SJCRH30 (cell line): Measurements from ENCODE around the gene TMEM154. TPM values are rescaled to one million over a fixed set of nuclear protein-coding genes. Genes with fewer than 3 reads are reported as not detected.
"Not testable (repeated sequence)": the region's sequence is repeated elsewhere in the genome, so short reads cannot be mapped to it uniquely, and the experiment has no call there.

Source experiments
- DNase-seq, 2 experiments: peaks; one replicate each; pipeline ENCODE4 v3.0.0-alpha.2; 2015 to 2020
- H3K27ac ChIP-seq: fragments of 250-450 bp; sonication (Bioruptor Pico); 2 replicates; pipeline ENCODE4 v1.5.1; 2020; ENCODE audit warnings: mild to moderate bottlenecking, moderate library complexity
- H3K27me3 ChIP-seq: fragments of 250-450 bp; sonication (Bioruptor Pico); 2 replicates; pipeline ENCODE4 v1.5.1; 2020; ENCODE audit warnings: mild to moderate bottlenecking, moderate library complexity
- H3K36me3 ChIP-seq: fragments of 250-450 bp; sonication (Bioruptor Pico); 2 replicates; pipeline ENCODE4 v1.5.1; 2020; ENCODE audit warnings: mild to moderate bottlenecking, moderate library complexity
- H3K4me1 ChIP-seq: fragments of 250-450 bp; sonication (Bioruptor Pico); 2 replicates; pipeline ENCODE4 v1.5.1; 2020; ENCODE audit warnings: mild to moderate bottlenecking, moderate library complexity
- H3K4me3 ChIP-seq: fragments of 250-450 bp; sonication (Bioruptor Pico); 2 replicates; pipeline ENCODE4 v1.5.1; 2020; ENCODE audit warnings: mild to moderate bottlenecking, moderate library complexity
- H3K9me3 ChIP-seq: fragments of 250-450 bp; sonication (Bioruptor Pico); replicated peaks from 2 replicates; pipeline ENCODE4 v1.5.1; 2020; ENCODE audit warnings: mild to moderate bottlenecking, moderate library complexity
- total RNA-seq: library from RNA; depleted of rRNA; stranded (reverse); fragments of >200 nt; shearing (Covaris generic); gene quantifications from 2 replicates; pipeline ENCODE4 v1.2.3, GENCODE V29; 2014

TMEM154 gene
- total RNA-seq, 1 experiment from 2014 or later: 0.08 TPM

GRCh38 chr4:152664067-152664378 lies 15.8 kb downstream of the TMEM154 start:
- H3K4me3 ChIP-seq, H3K36me3 ChIP-seq, DNase-seq, H3K9me3 ChIP-seq, H3K27me3 ChIP-seq, H3K27ac ChIP-seq, H3K4me1 ChIP-seq: not testable (repeated sequence)

GRCh38 chr4:152663203-152664066 lies 16.4 kb downstream of the TMEM154 start:
- Histone ChIP-seq H3K36me3 (no peaks in the 10 kb centered on the region), H3K4me3 (no peak overlapping the region), H3K4me1 (no peaks in the 10 kb centered on the region), H3K27me3 (no peaks in the 10 kb centered on the region), H3K27ac (no peak overlapping the region), H3K9me3 (no peaks in the 10 kb centered on the region)
- no peak for DNase-seq

- no peaks in the 10 kb centered on the region for H3K27me3 ChIP-seq
These were observed 18.1 kb downstream of the TMEM154 start for GRCh38 chr4:152661649-152662048.

GRCh38 chr4:152660526-152660925 lies 19.3 kb downstream of the TMEM154 start:
- H3K4me1 ChIP-seq: no peaks in the 10 kb centered on the region
- H3K27me3 ChIP-seq: no peaks in the 10 kb centered on the region
- DNase-seq: no peak
- no peaks in the 10 kb centered on the region for H3K36me3 ChIP-seq
- H3K4me3 ChIP-seq: no peak overlapping the region
- H3K27ac ChIP-seq: no peak overlapping the region
- no peaks in the 10 kb centered on the region for H3K9me3 ChIP-seq

More at GRCh38 chr4:152661649-152662048, 18.1 kb downstream of the TMEM154 start:
- no peak for DNase-seq
- no peak overlapping the region for H3K4me3 ChIP-seq
- no peak overlapping the region for H3K27ac ChIP-seq
- H3K9me3 ChIP-seq: no peaks in the 10 kb centered on the region
- no peaks in the 10 kb centered on the region for H3K4me1 ChIP-seq
- no peaks in the 10 kb centered on the region for H3K36me3 ChIP-seq

- H3K27ac ChIP-seq: no peak overlapping the region
- no peaks in the 10 kb centered on the region for H3K4me1 ChIP-seq
- no peaks in the 10 kb centered on the region for H3K9me3 ChIP-seq
- no peaks in the 10 kb centered on the region for H3K27me3 ChIP-seq
- no peaks in the 10 kb centered on the region for H3K36me3 ChIP-seq
- H3K4me3 ChIP-seq: no peak overlapping the region
- no peak for DNase-seq
These were observed 20.0 kb downstream of the TMEM154 start for GRCh38 chr4:152659806-152660205.

- DNase-seq: no peak
- Histone ChIP-seq H3K36me3 (no peaks in the 10 kb centered on the region), H3K4me3 (no peak overlapping the region), H3K9me3 (no peaks in the 10 kb centered on the region), H3K4me1 (no peaks in the 10 kb centered on the region), H3K27me3 (no peaks in the 10 kb centered on the region), H3K27ac (no peak overlapping the region)
These were observed 22.1 kb downstream of the TMEM154 start for GRCh38 chr4:152657657-152658056.

- no peak overlapping the region for H3K27ac ChIP-seq
- no peaks in the 10 kb centered on the region for H3K27me3 ChIP-seq
- no peaks in the 10 kb centered on the region for H3K9me3 ChIP-seq
- H3K36me3 ChIP-seq: no peaks in the 10 kb centered on the region
- H3K4me3 ChIP-seq: no peak overlapping the region
- H3K4me1 ChIP-seq: no peaks in the 10 kb centered on the region
- DNase-seq: no peak
These were observed 24.3 kb downstream of the TMEM154 start for GRCh38 chr4:152655272-152656129.

GRCh38 chr4:152652102-152652501 lies 27.7 kb downstream of the TMEM154 start:
- no peak overlapping the region for H3K27ac ChIP-seq
- H3K27me3 ChIP-seq: no peaks in the 10 kb centered on the region
- no peak for DNase-seq
- no peaks in the 10 kb centered on the region for H3K9me3 ChIP-seq
- H3K36me3 ChIP-seq: no peaks in the 10 kb centered on the region
- no peak overlapping the region for H3K4me3 ChIP-seq
- no peaks in the 10 kb centered on the region for H3K4me1 ChIP-seq

DNA sequence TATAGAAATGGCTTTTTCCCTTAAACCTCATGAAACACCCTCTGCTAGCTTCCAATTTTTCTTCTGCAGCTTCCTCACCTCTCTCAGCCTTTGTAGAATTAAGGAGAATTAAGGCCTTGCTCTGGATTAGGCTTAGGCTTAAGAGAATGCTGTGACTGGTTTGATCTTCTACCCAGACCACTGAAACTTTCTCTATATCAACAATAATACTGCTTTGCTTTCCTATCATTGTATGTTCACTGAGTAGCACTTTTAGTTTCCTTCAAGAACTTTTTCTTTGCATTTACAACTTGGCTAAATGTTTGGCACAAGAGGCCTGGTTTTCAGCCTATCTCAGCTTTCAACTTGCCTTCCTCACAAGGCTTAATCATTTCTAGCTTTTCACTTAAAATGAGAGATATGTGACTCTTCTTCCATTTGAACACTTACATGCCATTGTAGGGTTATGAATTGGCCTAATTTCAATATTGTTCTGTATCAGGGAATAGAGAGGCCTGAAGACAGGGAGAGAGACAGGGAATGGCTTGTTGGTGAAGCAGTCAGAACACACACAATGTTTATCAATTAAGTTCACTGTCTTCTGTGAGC lies 28.2 kb downstream of the TMEM154 start:
- no peak for DNase-seq
- no peaks in the 10 kb centered on the region for H3K4me1 ChIP-seq
- H3K27me3 ChIP-seq: no peaks in the 10 kb centered on the region
- H3K4me3 ChIP-seq: no peak overlapping the region
- H3K9me3 ChIP-seq: no peaks in the 10 kb centered on the region
- H3K36me3 ChIP-seq: no peaks in the 10 kb centered on the region
- no peak overlapping the region for H3K27ac ChIP-seq

- Histone ChIP-seq H3K9me3 (no peaks in the 10 kb centered on the region), H3K27me3 (no peaks in the 10 kb centered on the region), H3K4me3 (no peak overlapping the region), H3K36me3 (no peaks in the 10 kb centered on the region), H3K27ac (no peak overlapping the region), H3K4me1 (no peaks in the 10 kb centered on the region)
- DNase-seq: no peak
These were observed 33.6 kb downstream of the TMEM154 start for GRCh38 chr4:152646221-152646620.

- no peaks in the 10 kb centered on the region for H3K4me1 ChIP-seq
- no peaks in the 10 kb centered on the region for H3K27me3 ChIP-seq
- no peak overlapping the region for H3K4me3 ChIP-seq
- H3K9me3 ChIP-seq: no peaks in the 10 kb centered on the region
- no peak for DNase-seq
- H3K27ac ChIP-seq: no peak overlapping the region
- no peaks in the 10 kb centered on the region for H3K36me3 ChIP-seq
These were observed 35.7 kb downstream of the TMEM154 start for GRCh38 chr4:152644130-152644529.

GRCh38 chr4:152643153-152644035 lies 36.4 kb downstream of the TMEM154 start:
- DNase-seq: no peak
- Histone ChIP-seq H3K4me3 (no peak overlapping the region), H3K27ac (no peak overlapping the region), H3K36me3 (no peaks in the 10 kb centered on the region), H3K9me3 (no peaks in the 10 kb centered on the region), H3K27me3 (no peaks in the 10 kb centered on the region), H3K4me1 (no peaks in the 10 kb centered on the region)

DNA sequence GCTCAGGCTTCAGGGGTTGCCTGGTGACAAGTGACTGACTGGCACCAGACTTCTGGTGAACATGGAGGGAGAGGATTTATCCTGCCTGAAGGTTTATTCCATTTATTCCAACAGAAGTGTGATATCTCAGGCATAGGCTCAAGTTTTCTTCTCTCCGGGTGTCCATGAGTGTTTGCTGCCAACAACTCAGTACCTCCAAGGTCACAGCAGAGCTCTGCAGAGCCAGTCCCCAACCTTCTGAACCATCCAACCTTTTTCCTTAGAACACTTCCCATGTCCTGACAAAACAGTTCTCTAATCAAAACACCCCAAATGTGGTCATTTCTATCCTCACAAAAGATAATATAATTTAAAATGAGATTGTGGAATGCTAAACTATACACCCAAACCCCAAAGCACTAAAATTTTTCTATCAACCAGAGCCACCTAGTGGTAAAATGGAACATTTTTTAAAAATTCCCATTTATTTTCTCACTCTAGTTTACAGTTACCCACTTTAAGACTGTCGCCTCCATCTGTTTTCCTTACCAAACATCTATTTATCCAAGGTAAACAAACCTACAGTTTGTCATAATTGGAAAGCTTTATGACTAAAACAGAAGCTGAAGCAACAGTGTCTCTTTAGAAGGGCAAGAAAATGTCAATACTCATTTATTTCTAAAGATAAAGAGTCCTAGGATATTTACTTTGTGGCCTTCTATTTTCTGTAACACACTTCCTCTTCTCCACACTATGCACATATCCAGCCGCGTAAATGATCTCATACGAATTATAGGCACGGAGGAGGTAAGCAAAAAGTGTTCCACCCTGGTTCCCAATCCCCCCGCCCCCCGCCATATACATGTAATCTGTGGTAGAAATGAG lies 39.5 kb downstream of the TMEM154 start:
- no peaks in the 10 kb centered on the region for H3K4me1 ChIP-seq
- DNase-seq: peak in 1 of 2 experiments; percentile 27
- no peak overlapping the region for H3K27ac ChIP-seq

GRCh38 chr4:152635851-152636250 lies 43.9 kb downstream of the TMEM154 start:
- H3K4me3 ChIP-seq: no peak overlapping the region
- no peak overlapping the region for H3K27ac ChIP-seq
- no peak for DNase-seq
- no peaks in the 10 kb centered on the region for H3K36me3 ChIP-seq
- H3K4me1 ChIP-seq: no peaks in the 10 kb centered on the region
- no peaks in the 10 kb centered on the region for H3K27me3 ChIP-seq
- no peaks in the 10 kb centered on the region for H3K9me3 ChIP-seq

More for the DNA sequence above, 39.5 kb downstream of the TMEM154 start:
- no peaks in the 10 kb centered on the region for H3K9me3 ChIP-seq
- no peak overlapping the region for H3K4me3 ChIP-seq
- H3K27me3 ChIP-seq: no peaks in the 10 kb centered on the region
- no peaks in the 10 kb centered on the region for H3K36me3 ChIP-seq
